ENCODE measurements around the gene SRGAP1. TPM values are rescaled to one million over a fixed set of nuclear protein-coding genes. Genes with fewer than 3 reads are reported as not detected.

The SRGAP1 gene
- polyA plus RNA-seq, 1 donor from 2014 or later, result 4.8 TPM

GRCh38 chr12:64099397-64099796 lies 254.9 kb downstream of the SRGAP1 start:
- H2AFZ ChIP-seq (ENCODE audit: low read depth, low read length), result no peak overlapping the region
- H4K20me1 ChIP-seq (ENCODE audit: insufficient read depth), result no peaks in the 10 kb centered on the region
- H3K9ac ChIP-seq (ENCODE audit: low read length), result no peak overlapping the region
- H3K9me2 ChIP-seq (ENCODE audit: insufficient read depth, low read length), result no peaks in the 10 kb centered on the region
- no peaks in the 10 kb centered on the region for H3K79me2 ChIP-seq (replicated peaks; ENCODE audit: insufficient read depth, low read length)
- TF ChIP-seq TAF1 (IDR thresholded peaks at IDR 0.05; ENCODE audit: low read depth), result no peak
- TF ChIP-seq REST (IDR thresholded peaks at IDR 0.05; ENCODE audit: borderline replicate concordance), result no peak
- TF ChIP-seq MXI1 (conservative IDR thresholded peaks at IDR 0.05; ENCODE audit: poor library complexity, severe bottlenecking), result no peak
- TF ChIP-seq SMC3 (conservative IDR thresholded peaks at IDR 0.05; ENCODE audit: poor library complexity), result no peak
- no peak for TF ChIP-seq RAD21 (conservative IDR thresholded peaks at IDR 0.05)
- no peak for TF ChIP-seq POLR2AphosphoS5 (IDR thresholded peaks at IDR 0.05)
- TF ChIP-seq EZH2 (IDR thresholded peaks at IDR 0.05; ENCODE audit: borderline replicate concordance, insufficient read depth, low read length, poor library complexity, severe bottlenecking), result no peak
- H3K27me3 ChIP-seq (ENCODE audit: insufficient read depth, low read depth, low read length), result no peaks in the 10 kb centered on the region
- H3K4me3 ChIP-seq (ENCODE audit: low read length), result no peak overlapping the region
- H3K36me3 ChIP-seq (ENCODE audit: insufficient read depth, low read length), result peaks cover 19% of the 10 kb centered on the region
- no peak overlapping the region for H3K27ac ChIP-seq (ENCODE audit: low read length)
- H3F3A ChIP-seq (ENCODE audit: insufficient read depth, low read length, poor library complexity, severe bottlenecking), result no peaks in the 10 kb centered on the region
- H3K9me3 ChIP-seq (ENCODE audit: low read length), result no peaks in the 10 kb centered on the region
- no peak overlapping the region for H3K4me2 ChIP-seq (ENCODE audit: low read length)

DNA sequence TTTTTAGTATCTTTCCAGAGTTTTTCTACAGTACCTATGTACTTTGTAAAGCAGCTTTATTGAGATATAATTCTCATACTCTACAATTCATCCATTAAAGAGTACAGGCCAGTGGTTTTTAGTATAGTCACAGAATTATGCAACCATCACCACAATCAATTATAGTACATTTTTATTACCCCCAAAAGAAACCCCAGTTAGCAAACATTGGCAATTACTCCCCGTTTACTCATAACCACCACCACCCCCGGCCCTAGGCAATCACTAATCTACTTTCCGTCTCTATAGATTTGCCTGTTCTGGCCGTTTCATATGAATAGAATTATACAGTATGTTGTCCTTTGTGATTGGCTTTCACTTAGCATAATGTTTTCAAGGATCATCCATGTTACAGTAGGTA lies 257.8 kb downstream of the SRGAP1 start:
- Histone ChIP-seq H3K9ac (ENCODE audit: low read length) (no peak overlapping the region), H3K9me3 (ENCODE audit: low read length) (no peaks in the 10 kb centered on the region), H4K20me1 (ENCODE audit: insufficient read depth) (no peaks in the 10 kb centered on the region), H3K4me3 (ENCODE audit: low read length) (no peak overlapping the region), H3K9me2 (ENCODE audit: insufficient read depth, low read length) (no peaks in the 10 kb centered on the region), H3F3A (ENCODE audit: insufficient read depth, low read length, poor library complexity, severe bottlenecking) (no peaks in the 10 kb centered on the region), H3K27ac (ENCODE audit: low read length) (no peak overlapping the region), H3K27me3 (ENCODE audit: insufficient read depth, low read depth, low read length) (no peaks in the 10 kb centered on the region), H3K4me2 (ENCODE audit: low read length) (no peak overlapping the region), H2AFZ (ENCODE audit: low read depth, low read length) (no peak overlapping the region), H3K36me3 (ENCODE audit: insufficient read depth, low read length) (peaks cover 10% of the 10 kb centered on the region), H3K79me2 (replicated peaks; ENCODE audit: insufficient read depth, low read length) (no peaks in the 10 kb centered on the region)
- TF ChIP-seq TAF1 (IDR thresholded peaks at IDR 0.05; ENCODE audit: low read depth) (no peak), REST (IDR thresholded peaks at IDR 0.05; ENCODE audit: borderline replicate concordance) (no peak), EP300 (conservative IDR thresholded peaks at IDR 0.05; ENCODE audit: poor library complexity, severe bottlenecking) (no peak)

Data from neural cell (in vitro differentiated cells).